KOPT-K1 (cell line): ENCODE data around the gene MGARP.

Experiments
- H3K27ac ChIP-seq: fragments of 200-600 bp; sonication (generic); 2 replicates; pipeline ENCODE4 v1.5.1; 2016; ENCODE audit warnings: antibody characterized with exemption, mild to moderate bottlenecking, low read depth, low read length; ENCODE audit not compliant: poor library complexity, severe bottlenecking
- H3K36me3 ChIP-seq: fragments of 200-600 bp; sonication (generic); 2 replicates; pipeline ENCODE4 v1.5.1; 2017; ENCODE audit warnings: antibody characterized with exemption, mild to moderate bottlenecking, low read length, moderate library complexity; ENCODE audit not compliant: insufficient read depth
- H3K9me3 ChIP-seq: fragments of 200-600 bp; sonication (generic); 2 replicates; pipeline ENCODE4 v1.5.1; 2017; ENCODE audit warnings: antibody characterized with exemption, low read length, mild to moderate bottlenecking; ENCODE audit not compliant: insufficient read depth, poor library complexity, severe bottlenecking

The MGARP gene

DNA sequence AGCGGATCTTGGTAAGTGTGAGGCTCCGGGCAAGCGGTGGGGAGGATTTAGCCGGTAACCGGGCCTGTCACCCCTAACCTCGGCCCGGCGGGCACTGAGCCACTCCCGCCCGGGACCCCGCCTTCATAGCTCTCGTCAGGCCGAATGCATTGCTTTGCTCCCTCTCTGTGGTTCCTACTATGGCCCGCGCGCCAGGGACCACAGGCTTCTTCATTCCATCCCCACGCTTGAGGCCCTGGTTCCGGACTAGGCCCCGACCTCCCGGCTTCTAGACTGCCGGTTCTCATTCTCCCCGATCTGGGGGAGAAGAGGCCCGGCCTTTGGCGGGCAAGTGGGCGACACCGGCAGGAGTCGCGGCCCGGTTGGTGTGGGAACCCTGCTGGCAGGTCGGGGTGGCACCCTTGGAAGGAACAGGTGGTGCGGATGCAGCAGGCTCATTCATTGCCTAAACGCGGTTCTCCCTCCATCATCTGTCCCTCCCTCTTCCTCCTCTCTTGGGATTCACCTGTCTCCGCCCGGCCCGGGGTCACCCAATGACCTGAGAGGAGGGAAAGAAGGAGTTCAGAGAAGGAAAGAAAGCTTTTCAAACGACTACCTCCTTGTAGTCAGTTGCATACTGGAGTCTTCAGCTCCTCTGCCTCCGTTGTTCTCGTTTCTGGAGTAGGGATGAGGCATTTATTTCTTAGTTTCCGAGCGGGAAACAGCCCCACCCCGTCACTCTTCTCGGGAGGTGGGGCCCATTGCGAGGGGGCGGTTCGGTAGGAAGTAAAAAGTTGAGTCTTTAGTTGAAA, 22.0 kb upstream of the MGARP start, which contains the start of gene NDUFC1:
NDUFC1 (minus strand) TSS at position 657 of the 791 bp plus-strand sequence. CDS start 6,679 bp downstream, outside the sequence.
- H3K9me3 ChIP-seq, result peaks cover 7% of the 10 kb centered on the region
- peak within 1 kb of the TSS; percentile 86 for H3K27ac ChIP-seq
- H3K36me3 ChIP-seq, result peaks cover 37% of the 10 kb centered on the region

DNA sequence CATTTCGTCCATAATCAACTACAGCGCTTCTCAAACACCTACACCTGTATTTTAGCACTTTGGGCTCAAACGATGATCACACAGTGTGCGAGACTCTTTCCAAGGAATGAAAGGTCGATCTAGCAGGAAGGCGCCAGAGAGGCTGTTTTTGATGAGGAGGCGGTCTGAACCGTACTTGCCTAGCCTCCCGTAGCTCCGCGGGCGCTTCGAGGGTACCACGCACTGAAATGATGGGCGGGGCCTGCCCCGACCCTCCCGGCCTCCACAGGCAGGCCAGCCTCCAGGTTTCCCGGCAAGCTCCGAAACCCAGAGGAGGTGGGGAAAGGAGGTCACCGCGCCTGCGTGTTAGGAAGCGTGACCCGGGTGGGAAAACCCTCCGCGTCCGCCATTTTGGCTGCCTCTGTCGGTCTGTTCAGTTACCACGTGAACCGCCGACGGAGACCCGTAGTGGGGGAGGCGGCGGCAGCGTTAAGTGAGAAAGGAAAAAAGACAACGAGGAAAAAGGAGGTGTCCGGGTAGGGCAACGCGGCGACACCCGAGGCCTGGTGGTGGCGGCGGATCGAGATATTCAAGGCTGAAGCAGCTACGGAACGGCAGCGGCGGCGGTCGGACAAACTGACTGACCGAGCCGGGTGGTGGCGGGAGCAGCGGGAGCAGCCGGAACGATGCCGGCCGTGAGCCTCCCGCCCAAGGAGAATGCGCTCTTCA, 21.2 kb upstream of the MGARP start, which contains the start of gene NAA15:
NAA15 (plus strand) TSS at position 393 of the 708 bp plus-strand sequence; CDS start at position 666, 273 bp downstream.
- peaks cover 7% of the 10 kb centered on the region for H3K9me3 ChIP-seq
- peaks cover 30% of the 10 kb centered on the region for H3K36me3 ChIP-seq
- peak within 1 kb of the TSS; percentile 86 for H3K27ac ChIP-seq

DNA sequence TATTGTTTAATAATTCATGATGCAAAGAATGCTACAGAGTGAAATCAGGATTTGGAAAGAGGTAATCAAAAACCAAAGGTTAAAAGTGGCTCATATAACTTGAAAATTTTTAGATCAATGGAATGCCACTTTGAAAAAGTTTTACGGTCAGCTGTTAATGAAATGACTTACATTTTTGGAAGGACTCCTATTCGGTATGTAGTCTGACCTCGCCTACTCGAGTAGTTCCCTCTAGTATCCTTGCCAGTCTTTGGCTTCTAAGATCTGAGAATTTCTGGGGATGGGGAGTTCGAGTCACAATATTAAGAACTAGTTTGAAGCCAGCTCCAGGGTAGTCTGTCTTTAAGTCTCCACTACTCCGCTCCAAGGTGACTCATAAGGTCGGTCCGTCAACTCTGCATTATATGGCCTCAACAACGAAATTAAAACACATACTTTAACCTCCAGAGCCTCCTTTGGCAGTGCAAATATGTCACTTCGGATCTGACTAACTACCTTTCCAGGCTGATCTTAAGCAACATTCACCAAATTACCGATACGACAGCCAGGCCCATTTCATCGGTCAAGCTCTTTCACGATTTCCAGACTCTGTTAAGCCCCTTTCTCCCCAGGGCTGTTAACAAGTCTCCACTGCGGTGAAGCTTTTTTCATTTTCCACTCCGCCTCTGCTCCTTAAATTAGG, 20.5 kb upstream of the MGARP start:
- Histone ChIP-seq H3K9me3 (peaks cover 7% of the 10 kb centered on the region), H3K27ac (peak overlapping the region; percentile 86), H3K36me3 (peaks cover 23% of the 10 kb centered on the region)

DNA sequence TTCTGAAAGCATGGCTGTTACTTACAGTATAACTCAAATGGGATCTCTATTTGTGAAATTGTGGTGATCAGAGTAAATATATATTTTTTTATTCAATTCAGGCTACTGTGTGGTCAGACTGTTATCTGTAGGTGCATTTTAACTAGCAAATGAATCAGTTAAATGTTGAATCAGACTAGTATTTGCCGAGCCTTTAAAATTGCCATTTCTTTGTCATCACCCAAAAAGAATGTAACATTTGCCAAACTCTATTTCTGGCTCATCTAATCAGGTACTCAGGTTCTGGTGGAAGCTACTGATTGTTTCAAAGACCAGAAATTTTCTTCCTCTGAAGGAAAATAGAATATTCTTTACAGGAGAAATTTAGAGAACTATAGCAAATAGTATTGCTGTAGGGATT, 19.5 kb upstream of the MGARP start:
- Histone ChIP-seq H3K27ac (no peak overlapping the region), H3K36me3 (peaks cover 13% of the 10 kb centered on the region), H3K9me3 (peaks cover 1% of the 10 kb centered on the region)

DNA sequence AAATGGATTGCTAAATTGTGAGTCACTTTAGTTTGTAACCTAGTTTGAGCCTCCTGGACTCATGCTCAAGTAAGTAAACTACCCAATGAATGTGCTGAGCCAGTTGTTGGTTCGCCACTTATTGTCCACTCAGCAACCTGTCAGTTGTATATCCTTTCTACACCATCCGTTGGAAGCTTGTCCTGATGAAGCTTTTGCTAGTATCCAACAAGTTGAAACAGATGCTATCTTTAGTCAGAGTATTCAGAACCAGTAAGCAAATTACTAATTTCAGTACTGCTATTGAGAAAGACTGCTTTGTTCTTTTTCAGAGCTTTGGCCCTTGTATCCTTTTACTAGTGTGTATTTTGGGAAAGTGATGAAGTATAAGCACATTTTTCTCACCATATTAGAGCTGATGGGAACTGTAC, 17.0 kb upstream of the MGARP start:
- no peaks in the 10 kb centered on the region for H3K9me3 ChIP-seq
- H3K27ac ChIP-seq, result no peak overlapping the region
- peaks cover 17% of the 10 kb centered on the region for H3K36me3 ChIP-seq

DNA sequence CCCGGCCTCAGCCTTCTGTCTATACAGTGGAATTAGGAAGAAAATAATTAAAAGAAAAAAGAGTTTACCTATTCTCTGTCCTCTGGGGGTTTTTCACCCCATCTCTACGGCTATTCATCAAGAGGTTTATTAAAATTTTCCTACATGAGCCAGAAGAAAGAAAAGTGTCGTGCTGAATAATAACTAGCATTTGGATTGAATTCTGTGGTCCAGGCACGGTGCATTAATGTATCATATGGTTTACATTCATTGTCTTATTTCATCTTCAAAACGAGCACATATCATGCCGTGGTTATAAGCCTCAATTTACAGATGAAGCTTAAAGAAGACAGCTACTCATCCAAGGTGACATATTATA, 15.9 kb upstream of the MGARP start:
- Histone ChIP-seq H3K9me3 (no peaks in the 10 kb centered on the region), H3K27ac (peak overlapping the region; percentile 80), H3K36me3 (peaks cover 27% of the 10 kb centered on the region)

DNA sequence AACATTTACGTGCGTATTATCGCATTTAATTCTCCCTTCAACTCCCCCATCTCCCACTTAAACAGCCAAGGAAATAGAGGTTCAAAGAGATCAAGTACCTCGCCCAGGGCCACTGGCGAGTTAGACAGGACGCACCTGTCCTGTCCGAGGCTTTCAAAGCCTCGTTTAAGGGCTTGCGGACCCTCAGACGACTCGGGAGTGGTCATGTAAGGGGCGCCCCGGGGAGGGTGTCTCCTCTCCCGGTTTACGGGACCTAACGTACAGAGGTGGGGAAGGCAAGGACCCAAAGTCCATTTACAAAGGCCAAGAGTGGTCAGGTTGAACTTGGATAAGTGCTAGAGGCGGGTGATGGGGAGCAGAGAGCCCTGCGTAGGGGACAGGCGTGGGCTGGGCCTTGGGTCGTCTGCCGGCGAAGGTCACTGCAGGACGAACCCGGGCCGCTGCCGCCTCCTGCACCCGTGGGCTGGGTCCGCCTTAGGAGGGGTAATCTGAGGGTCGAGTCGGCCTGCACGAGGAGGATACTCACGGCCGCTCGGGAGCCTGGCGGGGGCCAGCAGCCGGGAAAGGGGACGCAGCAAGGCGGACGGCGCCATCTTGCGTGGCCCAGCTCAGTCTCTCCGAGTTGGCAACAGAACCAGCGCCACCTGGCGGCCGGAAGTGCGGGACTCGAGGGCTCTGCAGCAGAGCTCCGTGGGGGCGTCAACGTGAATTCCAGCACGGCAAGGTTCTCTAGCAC, 15.3 kb upstream of the MGARP start:
- Histone ChIP-seq H3K36me3 (peaks cover 32% of the 10 kb centered on the region), H3K9me3 (no peaks in the 10 kb centered on the region), H3K27ac (peak overlapping the region; percentile 80)

DNA sequence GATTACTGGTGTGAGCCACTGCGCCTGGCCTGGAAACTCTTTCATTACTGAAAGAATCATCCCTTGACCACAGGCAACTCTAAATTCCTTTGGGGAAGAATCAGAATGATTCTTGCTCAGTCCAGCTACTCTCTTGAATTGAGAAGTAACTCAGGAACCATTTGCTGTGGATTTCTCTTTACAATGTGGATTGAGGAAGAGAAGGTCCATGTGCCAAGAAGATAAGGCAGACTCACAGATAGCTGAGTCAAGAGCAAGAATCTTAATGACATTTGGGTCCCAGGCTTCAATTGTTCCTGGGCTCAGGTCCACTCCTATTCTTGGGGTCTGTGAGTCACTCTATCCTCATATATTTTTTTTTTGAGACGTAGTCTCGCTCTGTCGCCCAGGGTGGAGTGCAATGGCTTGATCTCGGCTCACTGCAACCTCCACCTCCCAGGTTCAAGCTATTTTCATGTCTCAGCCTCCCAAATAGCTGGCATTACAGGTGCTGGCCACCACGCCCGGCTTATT, 6.2 kb upstream of the MGARP start:
- H3K27ac ChIP-seq, result no peak overlapping the region
- H3K36me3 ChIP-seq, result peaks cover 31% of the 10 kb centered on the region
- H3K9me3 ChIP-seq, result no peaks in the 10 kb centered on the region

DNA sequence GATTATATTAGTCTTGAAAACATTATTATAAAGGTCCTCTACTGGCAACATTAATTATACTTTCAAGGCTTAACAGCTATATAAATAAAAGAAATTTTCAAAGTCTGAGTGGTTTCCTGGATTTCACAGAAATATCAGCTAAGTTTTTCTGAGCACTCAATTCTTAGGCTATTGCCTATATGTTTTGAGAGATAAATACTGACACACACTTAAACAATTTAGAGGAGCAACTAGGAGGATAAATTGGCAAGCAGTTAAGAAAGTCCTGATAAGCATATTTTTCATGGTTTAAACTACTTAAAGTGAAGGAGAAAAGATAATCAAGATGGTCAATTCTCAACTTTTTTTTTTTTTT, 2.7 kb upstream of the MGARP start:
- Histone ChIP-seq H3K27ac (no peak overlapping the region), H3K36me3 (no peaks in the 10 kb centered on the region), H3K9me3 (no peaks in the 10 kb centered on the region)

DNA sequence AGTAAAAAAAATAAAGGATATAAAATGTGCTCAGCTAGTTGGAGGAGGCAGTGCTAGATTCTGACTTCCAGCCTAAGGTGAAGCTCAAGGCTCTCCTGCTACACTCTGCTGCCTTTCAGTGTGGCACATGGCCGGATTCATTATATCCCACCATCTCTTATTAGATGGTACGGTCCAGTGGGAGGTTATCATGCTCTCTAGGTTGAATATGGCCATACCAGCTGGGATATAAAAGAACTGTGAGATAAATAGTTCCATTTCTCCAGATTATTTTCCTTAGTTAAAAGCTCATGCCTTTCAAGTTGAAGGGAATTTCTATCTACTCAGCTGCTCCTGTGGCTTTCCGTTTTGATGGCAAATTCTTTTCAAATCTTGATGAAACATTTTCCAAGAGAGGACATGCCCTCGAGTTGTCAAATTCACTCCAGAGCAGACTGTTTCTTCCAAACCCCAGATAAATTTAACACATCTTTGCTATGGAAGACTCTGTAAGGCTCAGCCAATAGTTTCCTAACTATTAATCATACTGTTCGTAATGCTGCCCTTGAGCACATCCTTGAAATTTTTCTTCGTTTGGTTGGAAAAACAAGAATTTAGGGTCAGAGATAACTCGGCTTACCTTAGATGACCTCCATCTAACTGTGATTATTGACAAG, 2.2 kb upstream of the MGARP start:
- H3K36me3 ChIP-seq, result no peaks in the 10 kb centered on the region
- no peaks in the 10 kb centered on the region for H3K9me3 ChIP-seq
- H3K27ac ChIP-seq, result no peak overlapping the region

DNA sequence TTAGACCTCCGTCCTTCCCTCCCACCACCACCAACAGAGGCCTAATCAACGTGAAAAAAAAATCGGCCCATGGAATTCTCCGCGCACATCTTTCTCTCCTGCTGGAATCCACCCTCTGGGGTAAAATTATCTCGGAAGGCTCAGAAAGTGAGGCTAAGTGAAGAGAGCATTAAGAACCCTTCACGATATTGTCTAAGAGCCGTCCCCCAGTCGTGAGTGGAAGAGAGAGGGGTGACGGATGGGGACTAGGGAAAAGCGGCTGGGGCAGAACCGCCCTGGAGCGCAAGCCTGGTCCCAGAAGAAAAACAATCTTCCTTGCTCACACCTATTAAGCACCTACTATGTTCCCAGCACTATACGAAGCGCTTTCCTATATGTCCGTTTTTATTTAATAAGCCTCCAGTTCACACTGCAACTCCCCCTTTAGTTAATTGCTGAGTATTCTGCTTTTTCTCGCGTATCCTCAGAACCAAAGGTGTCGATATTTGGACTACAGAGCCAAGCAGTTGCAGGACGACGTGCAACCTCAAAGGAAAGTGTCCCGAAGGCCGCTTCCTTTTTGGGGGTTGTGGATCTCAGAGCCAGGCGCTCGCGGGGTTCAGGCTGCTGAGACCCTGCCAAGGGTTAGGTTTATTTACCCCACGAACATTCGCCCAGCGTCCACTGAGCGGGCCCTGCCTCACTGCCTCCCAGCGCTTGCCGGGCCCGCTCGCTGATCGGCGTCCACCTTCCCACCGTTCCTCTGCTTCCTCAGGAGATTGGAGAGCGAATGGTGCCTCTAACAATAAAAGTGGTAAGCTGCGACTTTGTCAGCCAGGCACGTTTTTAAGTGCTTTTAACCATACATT, 889 bp downstream of the MGARP start:
- H3K36me3 ChIP-seq, result no peaks in the 10 kb centered on the region
- no peaks in the 10 kb centered on the region for H3K9me3 ChIP-seq
- H3K27ac ChIP-seq, result no peak overlapping the region

DNA sequence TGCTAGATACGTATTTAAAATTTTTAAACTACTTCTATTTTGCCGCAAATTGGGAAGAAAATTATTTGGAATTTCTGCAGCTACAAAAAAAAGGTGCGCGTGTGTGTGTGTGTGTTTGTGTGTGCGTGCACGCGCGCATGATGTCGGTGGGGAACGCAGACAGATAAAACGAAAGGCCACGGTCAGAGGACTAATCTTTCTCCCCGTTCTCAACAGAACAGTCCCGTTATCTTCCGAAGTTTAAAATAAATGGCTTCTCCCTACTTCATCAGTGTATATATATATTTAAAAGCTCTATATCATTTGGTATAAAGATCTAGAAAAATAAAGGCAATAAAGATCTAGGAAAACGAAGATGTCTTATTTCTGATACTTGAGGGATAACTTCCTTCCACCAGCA, 1.5 kb downstream of the MGARP start:
- no peak overlapping the region for H3K27ac ChIP-seq
- H3K36me3 ChIP-seq, result no peaks in the 10 kb centered on the region
- no peaks in the 10 kb centered on the region for H3K9me3 ChIP-seq

DNA sequence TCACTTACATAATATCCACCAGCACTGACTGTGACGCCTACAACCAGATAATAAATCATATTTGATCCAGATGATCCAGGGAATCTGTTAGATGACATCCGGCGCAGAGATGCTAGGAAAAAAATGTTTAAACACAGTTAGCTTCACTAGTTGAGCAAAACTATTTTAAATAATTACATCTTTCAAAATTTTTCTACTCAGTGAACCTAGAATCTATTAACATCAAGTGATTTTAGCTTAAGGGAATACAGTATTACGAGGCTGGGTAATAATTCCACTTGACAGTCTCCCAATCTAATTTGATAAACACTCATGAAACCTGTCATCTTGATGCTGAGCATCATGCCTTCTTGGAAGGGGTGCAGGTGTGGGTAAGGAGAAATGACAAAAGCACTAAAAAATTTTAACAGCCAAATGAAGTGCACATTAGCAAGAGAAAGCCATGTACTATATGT, 4.7 kb downstream of the MGARP start:
- H3K27ac ChIP-seq, result no peak overlapping the region
- H3K9me3 ChIP-seq, result no peaks in the 10 kb centered on the region
- H3K36me3 ChIP-seq, result no peaks in the 10 kb centered on the region
